Activated B cell treated with CpG ODN at 0.5 μM for 24 hours (primary cell): ENCODE results near the gene RAB43. TPM values are rescaled to one million over a fixed set of nuclear protein-coding genes. Genes with fewer than 3 reads are reported as not detected.
A peak's percentile ranks its signal among the peaks of the same experiment; 100 is the strongest.

Experiments used
- ATAC-seq: fragments of 200-7000 bp; cut with Tn5 transposase; one replicate; pipeline ENCODE4 v1.10.0; 2021; ENCODE audit warnings: low read depth, mild to moderate bottlenecking, moderate library complexity
- CTCF ChIA-PET: fragments of 350-600 bp; sonication (Branson Sonifier 250); formaldehyde crosslinking; loops from one replicate; lab custom pipeline; 2021; ENCODE audit warnings: antibody characterized with exemption; lab: Charles Lee
- POLR2A ChIA-PET: fragments of 350-600 bp; sonication (Branson Sonifier 250); formaldehyde crosslinking; loops from one replicate; lab custom pipeline; 2021; ENCODE audit warnings: antibody characterized with exemption; lab: Charles Lee
- DNase-seq: peaks from one replicate; pipeline ENCODE4 v3.0.0; 2022
- H3K27ac Mint-ChIP-seq: one replicate; pipeline ENCODE4 v1.8.0; 2020; ENCODE audit warnings: mixed read lengths
- H3K27me3 Mint-ChIP-seq: one replicate; pipeline ENCODE4 v1.8.0; 2021; ENCODE audit warnings: mixed read lengths
- H3K36me3 Mint-ChIP-seq: one replicate; pipeline ENCODE4 v1.8.0; 2021; ENCODE audit warnings: low read depth, mixed read lengths
- H3K4me1 Mint-ChIP-seq: one replicate; pipeline ENCODE4 v1.8.0; 2021; ENCODE audit warnings: mixed read lengths
- H3K4me3 Mint-ChIP-seq: one replicate; pipeline ENCODE4 v1.8.0; 2020; ENCODE audit warnings: mild to moderate bottlenecking, mixed read lengths
- H3K9me3 Mint-ChIP-seq: one replicate; pipeline ENCODE4 v1.8.0; 2020; ENCODE audit warnings: mixed read lengths
- intact Hi-C: fragments of 100-400 bp; cut with micrococcal nuclease; formaldehyde crosslinking; loops from one replicate; pipeline ENCODE4 v1.15.1; 2024
- total RNA-seq: library from RNA; stranded (reverse); gene quantifications from 2 replicates; pipeline ENCODE4 v1.2.3, GENCODE V29; 2022
- TF ChIP-seq, protein P1 (sequence below): fragments of 200-600 bp; IDR thresholded peaks from one replicate; pipeline ENCODE4 v1.8.0; 2022; ENCODE audit warnings: antibody characterized with exemption, mild to moderate bottlenecking

RAB43 gene
- total RNA-seq, 1 donor from 2014 or later = 12.8 TPM

- CTCF ChIA-PET = interaction anchor here (1.0 to 3.7 kb wide), 5 partner anchors 42 to 196 kb away, joined by 3 to 21 read pairs (median 5); a partner anchor contains a TSS
Observed at GRCh38 chr3:129120254-129121004, 1.2 kb downstream of the RAB43 start.

GRCh38 chr3:129119365-129120100 lies 2.1 kb downstream of the RAB43 start:
- Mint-ChIP-seq H3K27ac (peak overlapping the region; percentile 86), H3K27me3 (no peaks in the 10 kb centered on the region), H3K36me3 (peaks cover 18% of the 10 kb centered on the region), H3K4me3 (peak overlapping the region; percentile 87), H3K9me3 (no peaks in the 10 kb centered on the region), H3K4me1 (peaks cover 53% of the 10 kb centered on the region)
- TF ChIP-seq, protein P1, sequence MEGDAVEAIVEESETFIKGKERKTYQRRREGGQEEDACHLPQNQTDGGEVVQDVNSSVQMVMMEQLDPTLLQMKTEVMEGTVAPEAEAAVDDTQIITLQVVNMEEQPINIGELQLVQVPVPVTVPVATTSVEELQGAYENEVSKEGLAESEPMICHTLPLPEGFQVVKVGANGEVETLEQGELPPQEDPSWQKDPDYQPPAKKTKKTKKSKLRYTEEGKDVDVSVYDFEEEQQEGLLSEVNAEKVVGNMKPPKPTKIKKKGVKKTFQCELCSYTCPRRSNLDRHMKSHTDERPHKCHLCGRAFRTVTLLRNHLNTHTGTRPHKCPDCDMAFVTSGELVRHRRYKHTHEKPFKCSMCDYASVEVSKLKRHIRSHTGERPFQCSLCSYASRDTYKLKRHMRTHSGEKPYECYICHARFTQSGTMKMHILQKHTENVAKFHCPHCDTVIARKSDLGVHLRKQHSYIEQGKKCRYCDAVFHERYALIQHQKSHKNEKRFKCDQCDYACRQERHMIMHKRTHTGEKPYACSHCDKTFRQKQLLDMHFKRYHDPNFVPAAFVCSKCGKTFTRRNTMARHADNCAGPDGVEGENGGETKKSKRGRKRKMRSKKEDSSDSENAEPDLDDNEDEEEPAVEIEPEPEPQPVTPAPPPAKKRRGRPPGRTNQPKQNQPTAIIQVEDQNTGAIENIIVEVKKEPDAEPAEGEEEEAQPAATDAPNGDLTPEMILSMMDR = no peak
- CTCF ChIA-PET = interaction anchor here (1.4 to 3.7 kb wide), 3 partner anchors 67 to 149 kb away, joined by 5 to 21 read pairs (median 13); no protein-coding TSS in a partner anchor
- POLR2A ChIA-PET = interaction anchor here (2.2 to 5.7 kb wide), 3 partner anchors 43 to 66 kb away, joined by 9 to 39 read pairs (median 15); partner anchors contain the start of gene CNBP
- DNase-seq = no peak
- intact Hi-C loops = loop anchor here (1.0 to 5.0 kb wide), 13 partner anchors 42 to 993 kb away; partner anchors contain the start of genes COPG1, HMCES, ISY1 and MBD4
- no peak for ATAC-seq

More at GRCh38 chr3:129120254-129121004, 1.2 kb downstream of the RAB43 start:
- H3K36me3 Mint-ChIP-seq = peaks cover 18% of the 10 kb centered on the region
- DNase-seq (peak; percentile 72), ATAC-seq (peak; percentile 65)
- H3K27me3 Mint-ChIP-seq = no peaks in the 10 kb centered on the region
- intact Hi-C loops = loop anchor here (1.0 to 5.0 kb wide), 13 partner anchors 41 to 992 kb away; partner anchors contain the start of genes COPG1, HMCES, ISY1 and MBD4
- TF ChIP-seq, protein P1 = no peak
- peak overlapping the region; percentile 86 for H3K27ac Mint-ChIP-seq
- peaks cover 54% of the 10 kb centered on the region for H3K4me1 Mint-ChIP-seq
- peak overlapping the region; percentile 87 for H3K4me3 Mint-ChIP-seq
- POLR2A ChIA-PET = interaction anchor here (0.6 to 5.7 kb wide), 18 partner anchors 8 to 992 kb away, joined by 3 to 39 read pairs (median 9); partner anchors contain the start of genes ACAD9, CNBP and COPG1
- no peaks in the 10 kb centered on the region for H3K9me3 Mint-ChIP-seq

GRCh38 chr3:129118745-129119144 lies 2.9 kb downstream of the RAB43 start:
- DNase-seq (no peak), ATAC-seq (no peak)
- Mint-ChIP-seq H3K4me1 (peaks cover 52% of the 10 kb centered on the region), H3K27ac (peak overlapping the region; percentile 86), H3K36me3 (peaks cover 18% of the 10 kb centered on the region), H3K9me3 (no peaks in the 10 kb centered on the region), H3K27me3 (no peaks in the 10 kb centered on the region), H3K4me3 (peak overlapping the region; percentile 20)
- ChIA-PET CTCF (interaction anchor here (1.4 to 1.6 kb wide), 2 partner anchors 65 to 148 kb away, joined by 4 to 5 read pairs; no protein-coding TSS in a partner anchor), POLR2A (interaction anchor here (1.0 to 5.7 kb wide), 3 partner anchors 16 to 64 kb away, joined by 3 to 39 read pairs (median 5); partner anchors contain the start of gene CNBP)
- intact Hi-C loops = no loop called here
- TF ChIP-seq, protein P1 = no peak

DNA sequence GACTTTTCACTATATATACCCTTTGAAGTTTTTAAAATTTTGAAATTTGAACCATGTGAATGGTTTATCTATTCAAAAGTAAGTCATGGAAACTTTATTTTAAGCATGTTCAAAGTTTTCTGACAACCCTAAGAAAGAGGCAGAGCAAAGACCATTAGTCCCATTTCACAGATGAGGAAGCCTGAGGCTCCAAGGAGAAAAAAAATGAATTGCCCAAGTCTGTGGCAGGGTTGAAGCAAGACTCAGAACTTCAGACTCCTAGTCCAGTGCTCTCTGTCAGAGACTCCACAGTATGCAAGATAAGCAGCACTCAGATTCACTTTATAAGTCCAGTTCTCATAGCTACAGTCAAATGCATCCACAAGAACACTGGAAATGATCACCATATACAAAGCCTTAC lies 4.5 kb downstream of the RAB43 start:
- Mint-ChIP-seq H3K36me3 (peaks cover 20% of the 10 kb centered on the region), H3K9me3 (no peaks in the 10 kb centered on the region), H3K4me3 (no peak overlapping the region), H3K27me3 (no peaks in the 10 kb centered on the region), H3K27ac (no peak overlapping the region), H3K4me1 (peaks cover 37% of the 10 kb centered on the region)
- intact Hi-C loops = no loop called here
- ChIA-PET CTCF (interaction anchor here (1.6 kb wide), 1 partner anchor 63 kb away, joined by 4 read pairs; no protein-coding TSS in a partner anchor), POLR2A (interaction anchor here (2.2 kb wide), 1 partner anchor 45 kb away, joined by 5 read pairs; no protein-coding TSS in a partner anchor)
- no peak for ATAC-seq
- no peak for DNase-seq
- TF ChIP-seq, protein P1 = no peak
